Suprapubic skin (tissue), 4 donors: Measurements from ENCODE around the gene CD4. TPM values are rescaled to one million over a fixed set of nuclear protein-coding genes. Genes with fewer than 3 reads are reported as not detected.

Source experiments
- DNase-seq, 2 donors: peaks; one replicate each; pipeline ENCODE4 v3.0.0-alpha.2; 2019; ENCODE audit warnings: low spot score in 2 of 2
- H3K27ac ChIP-seq: fragments of 200-600 bp; sonication (generic); one replicate; pipeline ENCODE4 v1.5.1; 2019
- H3K27me3 ChIP-seq: fragments of 200-600 bp; sonication (generic); one replicate; pipeline ENCODE4 v1.5.1; 2019
- H3K36me3 ChIP-seq: fragments of 200-600 bp; sonication (generic); one replicate; pipeline ENCODE4 v1.5.1; 2019
- H3K4me1 ChIP-seq: fragments of 200-600 bp; sonication (generic); one replicate; pipeline ENCODE4 v1.5.1; 2019
- H3K4me3 ChIP-seq: fragments of 200-600 bp; sonication (generic); one replicate; pipeline ENCODE4 v1.5.1; 2019; ENCODE audit warnings: mild to moderate bottlenecking
- H3K9me3 ChIP-seq: fragments of 200-600 bp; sonication (generic); one replicate; pipeline ENCODE4 v1.5.1; 2019
- CTCF ChIP-seq, 2 donors: fragments of 200-600 bp in 1 of 2; fragments of 450-650 bp in 1 of 2; sonication (generic) in 1 of 2; IDR thresholded peaks; one replicate each; pipeline ENCODE4 v1.5.1; 2016 to 2019; ENCODE audit warnings: antibody characterized with exemption in 2 of 2, mild to moderate bottlenecking in 1 of 2, moderate library complexity in 1 of 2
- EP300 ChIP-seq: sonication (generic); formaldehyde crosslinking; IDR thresholded peaks from one replicate; pipeline ENCODE4 v1.6.1; 2017; ENCODE audit warnings: antibody characterized with exemption
- POLR2A ChIP-seq, 2 donors: fragments of 450-650 bp; IDR thresholded peaks; one replicate each; pipeline ENCODE4 v1.6.1; 2017; ENCODE audit warnings: antibody characterized with exemption in 2 of 2, mild to moderate bottlenecking in 2 of 2, moderate library complexity in 2 of 2
- POLR2AphosphoS5 ChIP-seq, 3 donors: sonication (generic); formaldehyde crosslinking; IDR thresholded peaks; one replicate each; pipeline ENCODE4 v1.6.1; 2017; ENCODE audit warnings: antibody characterized with exemption in 3 of 3
- WGBS: methylation state at CpG from one replicate; pipeline ENCODE4 v1.1.5; 2018; 5-methylcytosine and 5-hydroxymethylcytosine counted together
- total RNA-seq, 4 donors: library from RNA; depleted of rRNA; stranded (reverse); fragments of >200 nt; gene quantifications; one replicate each; pipeline ENCODE4 v1.1.0, GENCODE V29; 2016

CD4 gene
- total RNA-seq, 4 donors from 2014 or later = 2.5 to 5.4 (median 3.9) TPM

GRCh38 chr12:6849976-6850560 is 60.7 kb downstream of the CD4 start:
- H3K9me3 ChIP-seq = no peaks in the 10 kb centered on the region
- DNase-seq = no peak
- peaks cover 24% of the 10 kb centered on the region for H3K4me1 ChIP-seq
- TF ChIP-seq CTCF (IDR thresholded peaks at IDR 0.05) (no peak), EP300 (no peak), POLR2AphosphoS5 (IDR thresholded peaks at IDR 0.05) (no peak), POLR2A (IDR thresholded peaks at IDR 0.05) (no peak)
- H3K4me3 ChIP-seq = no peak overlapping the region
- H3K27me3 ChIP-seq = no peaks in the 10 kb centered on the region
- peaks cover 33% of the 10 kb centered on the region for H3K36me3 ChIP-seq
- no peak overlapping the region for H3K27ac ChIP-seq
- WGBS = 83% methylated on average over 10 of the region's 10 CpGs

- H3K27me3 ChIP-seq = no peaks in the 10 kb centered on the region
- H3K4me3 ChIP-seq = peak overlapping the region; percentile 64
- H3K4me1 ChIP-seq = peaks cover 24% of the 10 kb centered on the region
- peaks cover 31% of the 10 kb centered on the region for H3K36me3 ChIP-seq
- no peaks in the 10 kb centered on the region for H3K9me3 ChIP-seq
- H3K27ac ChIP-seq = no peak overlapping the region
- 32% methylated on average over 16 of the region's 16 CpGs for WGBS
- no peak for DNase-seq
- no peak for TF ChIP-seq POLR2AphosphoS5 (IDR thresholded peaks at IDR 0.05)
Measured at GRCh38 chr12:6850796-6851152, 61.4 kb downstream of the CD4 start.

- Histone ChIP-seq H3K9me3 (no peaks in the 10 kb centered on the region), H3K4me3 (peak within 1 kb of the TSS; percentile 64), H3K27ac (peak within 1 kb of the TSS; percentile 85), H3K4me1 (peaks cover 24% of the 10 kb centered on the region), H3K36me3 (peaks cover 31% of the 10 kb centered on the region), H3K27me3 (no peaks in the 10 kb centered on the region)
- peak; percentile 98 for DNase-seq
- TF ChIP-seq EP300 (no peak), POLR2A (IDR thresholded peaks at IDR 0.05) (peak in 1 of 2 donors; percentile 76), CTCF (IDR thresholded peaks at IDR 0.05) (no peak), POLR2AphosphoS5 (IDR thresholded peaks at IDR 0.05) (peak in 2 of 3 donors; percentile 25 to 81)
- WGBS = under 1% methylated on average over 24 of the region's 37 CpGs
Measured at GRCh38 chr12:6851153-6851920, 62.0 kb downstream of the CD4 start, which contains the start of gene CDCA3. TSS of gene CDCA3 (minus strand) at chr12:6851286. CDS start at chr12:6850952, 334 bp downstream.

DNA sequence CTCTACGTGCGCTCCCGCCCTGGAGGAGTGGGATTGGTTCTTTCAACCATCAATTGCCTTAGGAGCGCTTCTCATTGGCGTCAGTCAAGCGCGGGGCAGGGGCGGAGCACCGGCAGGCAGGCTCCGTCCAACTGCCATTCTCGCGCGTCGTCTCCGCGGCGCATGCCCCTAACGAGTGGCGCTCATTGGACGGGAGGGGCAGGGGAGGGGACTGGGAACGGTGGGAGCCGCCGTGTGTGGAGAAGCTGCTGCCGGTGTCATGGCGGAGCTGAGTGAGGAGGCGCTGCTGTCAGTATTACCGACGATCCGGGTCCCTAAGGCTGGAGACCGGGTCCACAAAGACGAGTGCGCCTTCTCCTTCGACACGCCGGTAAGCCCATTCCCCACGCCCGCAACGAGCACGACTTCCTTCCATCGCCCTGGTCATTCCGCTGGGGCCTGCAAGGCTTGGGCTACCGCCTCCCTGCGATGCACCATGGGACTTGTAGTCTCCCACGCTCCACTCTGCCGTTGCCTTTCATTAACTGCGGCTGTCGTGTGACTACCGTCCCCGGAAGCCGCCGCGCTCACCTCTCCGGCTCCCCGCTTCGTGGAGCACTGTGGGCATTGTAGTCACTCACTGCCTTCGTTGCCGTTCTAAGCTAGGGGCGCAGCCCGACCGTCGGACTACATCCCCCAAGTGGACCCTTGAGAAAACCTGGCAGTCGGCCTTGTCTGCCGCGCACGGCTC is 62.8 kb downstream of the CD4 start, which contains the start of gene USP5:
TSS of gene USP5 (plus strand) at position 230 of the 730 bp plus-strand sequence. CDS start at position 260, 30 bp downstream.
- Histone ChIP-seq H3K27me3 (no peaks in the 10 kb centered on the region), H3K4me1 (peaks cover 24% of the 10 kb centered on the region), H3K27ac (peak within 1 kb of the TSS; percentile 85), H3K9me3 (no peaks in the 10 kb centered on the region), H3K4me3 (peak within 1 kb of the TSS; percentile 64), H3K36me3 (peaks cover 33% of the 10 kb centered on the region)
- no peak for TF ChIP-seq POLR2A (IDR thresholded peaks at IDR 0.05)
- peak in 2 of 3 donors; percentile 64 to 87 for TF ChIP-seq POLR2AphosphoS5 (IDR thresholded peaks at IDR 0.05)
- no peak for TF ChIP-seq EP300
- peak; percentile 99 for DNase-seq
- WGBS = under 1% methylated on average over 29 of the region's 65 CpGs

- WGBS = 0% methylated on average over 18 of the region's 18 CpGs
- H3K4me1 ChIP-seq = peaks cover 24% of the 10 kb centered on the region
- no peaks in the 10 kb centered on the region for H3K27me3 ChIP-seq
- H3K9me3 ChIP-seq = no peaks in the 10 kb centered on the region
- DNase-seq = no peak
- peaks cover 35% of the 10 kb centered on the region for H3K36me3 ChIP-seq
- TF ChIP-seq EP300 = no peak
- TF ChIP-seq POLR2AphosphoS5 (IDR thresholded peaks at IDR 0.05) = no peak
- no peak for TF ChIP-seq CTCF (IDR thresholded peaks at IDR 0.05)
- TF ChIP-seq POLR2A (IDR thresholded peaks at IDR 0.05) = no peak
- H3K27ac ChIP-seq = peak overlapping the region; percentile 77
- peak overlapping the region; percentile 64 for H3K4me3 ChIP-seq
Measured at GRCh38 chr12:6852651-6853354, 63.5 kb downstream of the CD4 start.
